Vagina (tissue), 2 donors: ENCODE results near the gene ALDH3B1.

Experiments
- CTCF ChIP-seq, 3 experiments: fragments of 450-650 bp in 2 of 3; fragments of 200-600 bp in 1 of 3; sonication (generic) in 1 of 3; IDR thresholded peaks; one replicate each; pipeline ENCODE4 v1.5.1; 2017 to 2019; ENCODE audit warnings: antibody characterized with exemption in 3 of 3, mild to moderate bottlenecking in 2 of 3, moderate library complexity in 2 of 3
- POLR2A ChIP-seq, 2 donors: fragments of 450-650 bp; IDR thresholded peaks; one replicate each; pipeline ENCODE4 v1.6.1; 2017; ENCODE audit warnings: antibody characterized with exemption in 2 of 2, mild to moderate bottlenecking in 2 of 2, moderate library complexity in 2 of 2

- TF ChIP-seq CTCF (IDR thresholded peaks at IDR 0.05): no peak
- TF ChIP-seq POLR2A (IDR thresholded peaks at IDR 0.05): no peak
These were observed 9.4 kb downstream of the ALDH3B1 start for GRCh38 chr11:68019486-68019885.
